HG03520 (cell line): ENCODE results near the gene PSPH.
"Not testable (repeated sequence)": the region's sequence is repeated elsewhere in the genome, so short reads cannot be mapped to it uniquely, and the experiment has no call there.

Source experiments
- ATAC-seq: cut with Tn5 transposase; IDR thresholded peaks from one replicate; pipeline ENCODE4 v1.9.1; 2021; ENCODE audit warnings: mild to moderate bottlenecking, moderate library complexity; ENCODE audit not compliant: unreplicated experiment

PSPH gene

GRCh38 chr7:56051339-56052191, at the start of gene PSPH, which contains the start of gene CCT6A:
PSPH (minus strand) TSS chr7:56051444; CDS start chr7:56021212, 30,232 bp downstream.
CCT6A (plus strand) TSS chr7:56051765; CDS start chr7:56051849, 84 bp downstream.
- peak; percentile 92 for ATAC-seq

DNA sequence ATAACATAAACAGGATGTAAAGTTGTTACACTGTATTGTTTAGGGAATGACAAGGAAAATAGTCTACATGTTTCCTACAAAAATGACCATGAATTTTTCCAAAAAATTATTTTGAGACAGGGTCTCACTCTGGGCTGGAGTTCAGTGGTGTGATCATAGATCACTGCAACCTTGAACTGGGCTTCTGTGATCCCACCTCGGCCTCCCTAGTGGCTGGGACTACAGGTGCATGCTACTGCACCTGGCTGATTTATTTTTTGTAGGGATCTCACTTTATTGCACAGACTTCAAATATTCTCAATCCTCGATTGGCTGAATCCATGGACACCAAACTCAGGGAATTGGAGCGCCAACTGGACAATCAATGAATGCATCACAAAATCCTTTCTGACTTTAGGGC, 48.4 kb upstream of the PSPH start:
- ATAC-seq, result no peak

- not testable (repeated sequence) for ATAC-seq
Observed at GRCh38 chr7:56098187-56099008, 47.2 kb upstream of the PSPH start.

- ATAC-seq, result no peak
Observed at GRCh38 chr7:56097700-56098099, 46.5 kb upstream of the PSPH start.

- ATAC-seq, result no peak
Observed at GRCh38 chr7:56092789-56093531, 41.7 kb upstream of the PSPH start, which contains the start of gene PHKG1. PHKG1 (minus strand) TSS chr7:56092952; CDS start chr7:56088941, 4,011 bp downstream.

DNA sequence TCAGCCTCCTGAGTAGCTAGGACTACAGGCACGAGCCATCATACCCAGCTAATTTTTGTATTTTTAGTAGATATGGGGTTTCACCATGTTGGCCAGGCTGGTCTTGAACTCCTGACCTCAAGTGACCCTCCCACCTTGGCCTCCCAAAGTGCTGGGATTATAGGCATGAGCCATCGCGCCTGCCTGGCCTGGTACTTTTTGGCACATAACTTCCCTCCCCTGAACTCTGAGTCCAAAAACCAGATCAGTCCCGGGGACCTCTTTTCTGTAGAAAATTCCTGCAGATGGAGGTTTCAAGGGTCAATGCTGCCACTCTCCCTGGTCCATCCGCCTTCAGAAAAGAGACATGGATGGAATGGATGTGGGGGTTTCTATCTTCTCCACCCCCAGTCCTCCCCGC, 41.1 kb upstream of the PSPH start:
- ATAC-seq, result not testable (repeated sequence)

GRCh38 chr7:56091591-56091990, 40.3 kb upstream of the PSPH start:
- ATAC-seq, result no peak

DNA sequence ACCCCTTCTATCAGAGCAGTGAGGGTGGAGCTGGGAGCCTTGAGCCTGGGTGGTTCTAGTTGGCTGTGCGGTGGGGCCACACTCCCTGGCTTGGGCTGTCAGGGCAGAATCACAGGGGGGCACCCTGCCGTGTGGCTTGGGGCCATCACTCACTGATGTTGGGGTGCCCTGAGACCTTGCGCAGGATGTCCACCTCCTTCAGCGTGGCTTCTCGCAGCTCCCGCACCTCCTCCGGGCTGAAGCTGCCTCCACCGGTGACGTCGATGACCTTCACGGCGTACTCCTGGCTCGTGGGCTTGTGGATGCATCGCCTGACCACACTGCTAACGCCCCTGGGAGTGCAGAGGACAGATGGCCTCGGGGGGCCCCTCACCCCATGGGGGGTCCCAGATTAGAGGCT, 36.2 kb upstream of the PSPH start:
- no peak for ATAC-seq

- ATAC-seq, result no peak
Observed at GRCh38 chr7:56086761-56087160, 35.5 kb upstream of the PSPH start.

- no peak for ATAC-seq
Observed at GRCh38 chr7:56083150-56083785, 32.0 kb upstream of the PSPH start.

GRCh38 chr7:56081626-56082340, 30.5 kb upstream of the PSPH start:
- no peak for ATAC-seq

DNA sequence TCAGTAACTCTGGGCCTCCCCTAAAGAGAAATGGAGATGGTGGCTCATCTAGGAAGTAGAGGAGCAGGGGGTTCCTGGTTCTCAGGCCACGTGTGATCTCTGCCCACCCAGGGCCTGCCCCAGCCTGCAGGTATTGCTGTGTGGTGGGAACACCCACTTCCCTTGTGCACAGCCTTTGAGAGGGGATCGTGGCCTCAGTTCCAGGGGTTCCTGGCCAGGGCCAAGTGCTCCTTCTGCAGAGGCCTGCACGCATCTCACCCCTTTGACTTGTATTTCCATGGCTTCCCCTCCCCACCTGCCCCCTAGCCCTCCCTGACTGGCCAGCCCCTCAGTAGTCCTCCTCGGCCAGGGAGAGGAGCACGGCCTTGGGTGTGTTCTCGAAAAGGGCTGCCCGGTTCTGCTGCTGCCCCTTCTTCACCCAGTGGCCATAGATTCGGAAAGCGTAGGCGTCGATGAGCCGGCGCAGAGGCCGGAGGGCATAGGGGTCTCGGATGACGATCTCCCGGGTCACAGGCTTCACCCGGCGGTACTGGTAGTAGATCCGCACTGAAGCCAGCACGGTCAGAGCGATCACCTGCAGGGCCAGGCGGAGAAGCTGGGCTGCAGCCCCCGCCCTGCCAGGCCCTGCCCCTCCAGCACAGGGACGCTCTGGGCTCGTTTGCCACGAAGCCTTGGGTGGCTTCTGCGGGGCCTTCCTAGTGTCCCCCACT, 29.6 kb upstream of the PSPH start:
- not testable (repeated sequence) for ATAC-seq

DNA sequence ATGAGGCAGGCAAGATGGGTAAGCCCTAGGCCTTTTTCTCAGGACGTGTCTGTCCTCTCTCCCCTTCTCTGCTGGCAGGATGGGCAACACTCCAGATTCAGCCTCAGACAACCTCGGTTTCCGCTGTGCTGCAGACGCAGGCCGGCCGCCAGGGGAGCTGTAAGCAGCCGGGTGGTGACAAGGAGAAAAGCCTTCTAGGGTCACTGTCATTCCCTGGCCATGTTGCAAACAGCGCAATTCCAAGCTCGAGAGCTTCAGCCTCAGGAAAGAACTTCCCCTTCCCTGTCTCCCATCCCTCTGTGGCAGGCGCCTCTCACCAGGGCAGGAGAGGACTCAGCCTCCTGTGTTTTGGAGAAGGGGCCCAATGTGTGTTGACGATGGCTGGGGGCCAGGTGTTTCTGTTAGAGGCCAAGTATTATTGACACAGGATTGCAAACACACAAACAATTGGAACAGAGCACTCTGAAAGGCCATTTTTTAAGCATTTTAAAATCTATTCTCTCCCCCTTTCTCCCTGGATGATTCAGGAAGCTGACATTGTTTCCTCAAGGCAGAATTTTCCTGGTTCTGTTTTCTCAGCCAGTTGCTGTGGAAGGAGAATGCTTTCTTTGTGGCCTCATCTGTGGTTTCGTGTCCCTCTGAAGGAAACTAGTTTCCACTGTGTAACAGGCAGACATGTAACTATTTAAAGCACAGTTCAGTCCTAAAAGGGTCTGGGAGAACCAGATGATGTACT, 28.4 kb upstream of the PSPH start:
- no peak for ATAC-seq

DNA sequence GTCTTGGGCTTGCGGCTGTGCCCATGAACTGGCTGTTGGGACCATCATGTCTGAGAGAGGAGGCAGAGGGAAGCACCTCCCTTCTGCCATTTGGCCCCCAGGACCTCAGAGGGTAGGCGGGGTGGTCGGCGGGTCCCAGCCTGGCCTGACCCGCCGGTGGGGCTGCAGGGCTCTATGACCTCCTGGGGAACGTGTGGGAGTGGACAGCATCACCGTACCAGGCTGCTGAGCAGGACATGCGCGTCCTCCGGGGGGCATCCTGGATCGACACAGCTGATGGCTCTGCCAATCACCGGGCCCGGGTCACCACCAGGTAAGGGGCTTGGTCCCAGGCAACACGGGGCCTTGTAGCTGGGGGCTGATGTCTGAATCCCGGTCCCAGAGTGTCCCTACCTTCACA, 27.0 kb upstream of the PSPH start:
- no peak for ATAC-seq

GRCh38 chr7:56077681-56078080, 26.4 kb upstream of the PSPH start:
- no peak for ATAC-seq

DNA sequence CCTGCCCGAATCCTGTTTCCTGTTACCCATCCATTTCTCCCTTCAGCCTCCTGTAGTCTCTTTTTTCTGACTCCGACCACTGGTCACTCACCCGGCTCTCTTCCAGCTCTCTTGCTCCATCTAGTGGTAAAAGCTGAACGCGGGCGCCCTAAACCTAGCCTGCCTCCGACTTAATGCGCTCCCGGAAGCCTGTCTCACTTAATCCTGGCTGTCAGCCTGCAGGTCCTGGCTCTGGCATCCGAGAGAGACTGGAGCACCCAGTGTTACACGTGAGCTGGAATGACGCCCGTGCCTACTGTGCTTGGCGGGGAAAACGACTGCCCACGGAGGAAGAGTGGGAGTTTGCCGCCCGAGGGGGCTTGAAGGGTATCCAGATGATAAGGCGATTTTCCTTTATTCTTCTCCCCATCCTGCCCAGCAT, 23.1 kb upstream of the PSPH start:
- ATAC-seq, result peak; percentile 88

DNA sequence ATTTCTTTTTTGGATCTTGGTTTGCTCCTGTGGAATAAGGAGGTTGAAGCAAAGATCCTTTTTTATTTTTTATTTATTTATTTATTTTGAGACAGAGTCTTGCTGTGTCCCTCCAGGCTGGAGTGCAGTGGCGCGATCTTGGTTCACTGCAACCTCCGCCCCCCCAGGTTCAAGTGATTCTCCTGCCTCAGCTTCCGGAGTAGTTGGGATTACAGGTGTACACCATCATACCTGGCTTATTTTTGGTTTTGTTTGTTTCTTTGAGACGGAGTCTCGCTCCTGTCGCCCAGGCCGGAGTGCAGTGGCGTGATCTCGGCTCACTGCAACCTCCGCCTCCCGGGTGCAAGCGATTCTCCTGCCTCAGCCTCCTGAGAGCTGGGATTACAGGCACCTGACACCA, 15.1 kb upstream of the PSPH start:
- not testable (repeated sequence) for ATAC-seq

DNA sequence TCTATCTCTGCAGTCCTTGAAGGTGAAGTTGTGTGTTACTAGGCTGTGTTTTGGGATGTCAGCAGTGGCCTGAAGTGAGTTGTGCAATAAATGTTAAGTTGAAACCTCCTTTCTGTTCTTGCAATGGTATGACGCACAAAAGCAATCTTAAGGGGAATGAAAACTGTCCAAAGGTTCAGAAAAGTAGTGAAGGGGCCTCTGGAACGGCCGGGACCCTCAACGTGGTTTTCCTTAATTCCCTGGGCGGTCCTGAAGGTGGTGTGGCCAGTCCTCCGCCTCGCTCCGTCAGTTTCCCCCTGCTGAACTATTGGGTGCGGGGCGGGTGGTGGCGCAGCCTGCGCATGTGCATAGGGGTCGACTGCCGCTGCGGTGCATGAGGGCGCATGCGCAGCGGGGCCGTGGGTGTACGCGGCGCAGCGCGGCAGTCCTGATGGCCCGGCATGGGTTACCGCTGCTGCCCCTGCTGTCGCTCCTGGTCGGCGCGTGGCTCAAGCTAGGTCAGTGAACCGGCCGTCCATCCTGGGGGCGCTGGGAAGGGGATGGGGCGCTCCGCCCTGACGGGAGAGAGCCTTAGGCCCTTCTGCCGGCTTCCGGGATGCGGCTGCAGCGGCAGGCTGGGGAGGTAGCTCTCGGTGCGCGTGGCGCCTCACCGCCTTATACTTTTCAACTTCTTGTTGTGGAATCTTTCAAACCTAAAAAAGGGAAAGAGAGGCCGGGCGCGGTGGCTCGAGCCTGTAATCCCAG, 12.8 kb upstream of the PSPH start, which contains the start of gene SUMF2:
Gene SUMF2 (plus strand): TSS at position 405 of the 744 bp plus-strand sequence. CDS start 26 bp downstream, at position 431.
- peak; percentile 82 for ATAC-seq
